HG03280 (cell line): Measurements from ENCODE around the gene SPEM3.

Experiments used
- ATAC-seq: cut with Tn5 transposase; IDR thresholded peaks from one replicate; pipeline ENCODE4 v1.9.1; 2021; ENCODE audit warnings: mild to moderate bottlenecking, moderate library complexity; ENCODE audit not compliant: unreplicated experiment

Gene SPEM3

GRCh38 chr17:7440113-7440833 is 11.6 kb downstream of the SPEM3 start:
- ATAC-seq: no peak

GRCh38 chr17:7440834-7441195 is 12.2 kb downstream of the SPEM3 start:
- ATAC-seq: no peak

- ATAC-seq: no peak
Observed at GRCh38 chr17:7441266-7441665, 12.6 kb downstream of the SPEM3 start.

- no peak for ATAC-seq
Observed at GRCh38 chr17:7442142-7442541, 13.5 kb downstream of the SPEM3 start.

GRCh38 chr17:7443499-7444485 is 15.1 kb downstream of the SPEM3 start:
- no peak for ATAC-seq

DNA sequence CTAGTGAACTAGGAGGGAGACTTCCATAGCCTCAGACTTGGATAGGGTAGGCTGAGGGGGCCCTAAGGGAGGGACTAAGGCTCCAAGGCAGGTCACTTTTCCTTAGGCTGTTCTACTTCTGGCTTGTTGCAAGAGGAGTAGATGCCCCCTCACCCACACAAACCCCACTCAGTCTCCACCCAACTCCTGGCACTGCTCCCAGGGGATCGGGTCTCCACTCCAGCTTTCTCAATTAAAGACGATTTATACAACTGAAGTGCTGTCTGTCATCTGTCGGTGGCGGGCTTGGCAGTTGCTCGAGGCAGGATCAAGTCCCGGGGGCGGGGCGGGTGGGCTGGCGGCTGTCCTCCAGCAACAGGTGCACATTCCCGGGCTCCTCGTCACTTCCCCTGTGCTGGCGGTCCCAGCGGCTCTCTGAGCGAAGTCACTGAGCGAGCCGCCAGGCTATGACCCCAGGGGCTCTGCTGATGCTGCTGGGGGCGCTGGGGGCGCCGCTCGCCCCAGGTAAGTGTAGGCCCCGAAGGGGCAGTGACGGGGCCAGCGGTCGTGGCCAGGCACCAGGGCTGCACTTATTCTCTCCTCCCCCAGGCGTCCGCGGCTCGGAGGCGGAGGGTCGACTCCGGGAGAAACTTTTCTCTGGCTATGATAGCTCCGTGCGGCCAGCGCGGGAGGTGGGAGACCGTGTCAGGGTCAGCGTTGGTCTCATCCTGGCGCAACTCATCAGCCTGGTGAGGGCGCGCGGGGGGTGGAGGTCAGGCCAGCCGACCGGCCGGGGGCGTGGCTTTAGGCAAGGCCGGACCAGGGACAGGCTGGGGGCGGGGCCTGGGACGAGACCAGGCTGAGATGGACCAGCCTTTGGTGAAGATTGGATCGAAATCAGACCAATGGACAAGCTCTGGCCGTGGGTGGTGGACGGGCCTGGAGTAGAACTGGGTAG is 16.3 kb downstream of the SPEM3 start, which contains the start of gene CHRNB1:
Gene CHRNB1 (plus strand): TSS at position 380 of the 937 bp plus-strand sequence. CDS start 67 bp downstream, at position 447.
- no peak for ATAC-seq

DNA sequence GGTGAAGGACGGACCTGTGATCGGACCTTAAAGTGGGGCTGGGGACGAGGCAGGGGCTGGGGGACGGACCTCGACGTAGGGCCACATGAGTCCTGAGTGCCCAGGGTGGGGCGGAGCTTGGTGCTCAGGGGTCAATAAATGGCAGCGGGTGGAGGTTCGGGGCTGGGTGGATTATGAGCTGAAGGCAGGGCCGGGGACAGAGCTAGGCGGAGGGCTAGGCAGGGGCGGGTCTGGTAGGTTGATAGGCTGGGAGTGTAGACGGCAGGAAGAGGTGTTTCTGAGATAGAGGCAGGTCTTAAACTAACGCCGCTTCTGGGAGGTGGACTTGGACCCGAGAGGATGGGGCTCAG is 16.9 kb downstream of the SPEM3 start:
- ATAC-seq: no peak

DNA sequence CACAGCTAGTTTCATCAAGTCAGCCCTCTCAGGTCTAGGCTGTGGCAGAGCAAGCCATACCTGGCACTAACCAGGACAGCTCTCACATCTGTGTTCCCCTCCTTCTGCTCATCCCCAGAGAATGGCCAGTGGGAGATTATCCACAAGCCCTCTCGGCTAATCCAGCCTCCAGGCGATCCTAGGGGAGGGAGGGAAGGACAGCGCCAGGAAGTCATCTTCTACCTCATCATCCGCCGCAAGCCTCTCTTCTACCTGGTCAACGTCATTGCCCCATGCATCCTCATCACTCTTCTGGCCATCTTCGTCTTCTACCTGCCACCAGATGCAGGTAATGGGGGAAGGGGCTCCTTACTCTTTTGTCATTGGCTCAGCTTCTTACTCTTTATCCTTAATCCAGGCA is 19.8 kb downstream of the SPEM3 start:
- ATAC-seq: no peak

DNA sequence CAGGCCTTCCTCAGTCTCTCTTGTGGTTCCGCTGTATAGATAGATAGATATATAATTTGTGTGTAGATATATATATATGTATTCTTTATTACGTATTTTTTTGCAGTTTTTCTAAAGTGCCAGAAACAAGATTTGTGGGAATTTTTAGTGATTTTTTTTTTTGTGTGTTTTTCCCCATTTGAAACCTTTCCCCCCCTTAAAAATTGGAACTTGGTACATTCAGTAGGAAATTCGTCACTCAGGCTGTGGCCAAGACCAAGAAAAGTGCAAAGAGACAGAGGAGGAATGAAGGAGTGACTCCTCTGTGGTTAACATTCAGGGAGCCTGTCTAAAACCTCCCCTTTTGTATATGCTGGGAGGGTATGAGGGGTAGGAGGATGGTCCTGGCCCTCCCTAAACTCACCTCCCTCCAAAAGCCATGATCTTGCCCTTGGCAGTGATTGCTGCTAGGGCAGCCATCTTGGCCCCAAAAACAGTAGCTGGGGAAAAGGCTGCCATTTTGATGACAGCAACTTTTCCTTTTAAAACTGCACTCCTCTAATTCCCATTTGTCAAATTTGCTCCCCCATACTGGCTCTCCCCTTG is 31.4 kb downstream of the SPEM3 start:
- no peak for ATAC-seq

GRCh38 chr17:7460850-7461660 is 32.4 kb downstream of the SPEM3 start:
- ATAC-seq: no peak

DNA sequence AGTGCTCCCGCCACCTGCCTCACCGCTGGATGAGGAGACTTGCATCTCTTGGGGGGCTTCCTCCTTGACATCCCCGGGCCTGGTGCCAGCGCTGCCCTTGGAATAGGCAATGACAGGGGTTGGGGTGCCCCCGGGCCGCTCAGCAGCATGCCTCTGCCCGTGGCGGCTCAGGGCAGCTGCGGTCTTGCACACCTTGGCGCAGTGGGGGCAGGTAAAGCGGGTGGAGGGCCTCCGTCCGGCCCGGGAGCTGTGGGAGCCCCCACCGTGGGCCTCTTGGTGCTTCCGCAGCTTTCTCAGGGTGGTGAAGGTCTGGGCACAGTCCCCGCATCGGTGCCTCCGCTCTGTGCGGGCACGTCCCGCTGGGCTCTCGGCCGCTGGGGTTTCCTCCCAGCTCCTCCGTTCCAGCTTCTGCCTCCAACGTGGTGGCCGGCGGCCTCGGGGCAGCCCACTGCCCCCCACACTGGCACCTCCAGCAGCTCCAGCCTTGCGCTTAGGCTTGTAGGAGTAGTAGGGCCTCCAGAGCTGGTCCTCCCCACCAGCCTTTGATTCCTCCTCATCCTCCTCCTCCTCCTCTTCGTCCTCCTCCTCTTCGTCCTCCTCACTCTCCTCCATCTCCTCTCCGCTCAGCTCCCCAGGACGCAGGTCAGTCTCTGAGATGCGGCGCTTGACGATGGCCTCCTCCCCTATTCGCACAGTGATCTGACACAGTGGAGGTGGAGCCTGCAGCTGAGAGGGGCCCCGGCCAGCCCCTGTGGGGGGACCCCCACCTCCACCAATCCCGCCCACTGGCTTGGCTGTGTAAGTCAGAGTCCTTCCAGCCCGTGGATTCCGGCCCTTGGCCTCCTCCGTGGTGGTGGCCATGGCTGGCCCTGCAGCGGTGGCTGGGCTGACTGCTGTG is 34.1 kb downstream of the SPEM3 start:
- ATAC-seq: no peak

- ATAC-seq: no peak
Observed at GRCh38 chr17:7463372-7463846, 34.8 kb downstream of the SPEM3 start.

- ATAC-seq: no peak
Observed at GRCh38 chr17:7464081-7464480, 35.4 kb downstream of the SPEM3 start.

GRCh38 chr17:7465597-7466275 is 37.1 kb downstream of the SPEM3 start:
- no peak for ATAC-seq

GRCh38 chr17:7466318-7466638 is 37.6 kb downstream of the SPEM3 start:
- ATAC-seq: no peak

DNA sequence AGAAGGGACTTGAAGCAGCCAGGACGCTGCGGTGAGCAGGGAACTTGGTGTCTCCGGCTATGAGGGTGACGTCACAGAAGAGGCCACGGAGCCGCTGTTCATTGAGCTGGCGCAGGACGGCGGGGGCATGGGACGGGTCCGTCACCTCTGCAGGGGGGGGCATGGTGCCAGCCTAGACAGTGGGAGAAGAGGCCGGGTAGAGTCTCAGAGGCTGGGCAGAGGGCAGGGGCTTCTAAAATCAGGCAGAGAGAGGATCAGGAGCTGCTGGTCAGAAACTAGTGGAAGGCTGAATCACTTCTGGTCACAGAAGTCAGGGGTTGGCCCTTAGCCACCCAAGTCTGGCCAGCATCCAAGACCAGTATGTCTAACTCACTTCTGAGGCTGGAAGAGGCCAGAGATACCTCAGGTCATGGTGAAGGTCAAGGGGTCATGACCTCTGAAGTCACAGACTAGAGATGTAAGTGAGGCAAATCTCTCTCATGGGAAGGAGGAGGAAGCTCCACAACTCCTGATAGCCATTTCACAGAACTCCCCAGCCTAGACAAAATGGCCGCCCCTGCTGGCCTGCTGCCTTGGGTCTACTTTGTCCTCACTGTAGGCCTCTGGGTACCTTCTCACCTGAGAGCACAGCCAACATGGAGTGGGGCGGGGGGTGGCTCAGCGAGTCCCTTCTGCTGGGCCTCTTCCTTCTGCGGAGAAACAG is 38.1 kb downstream of the SPEM3 start:
- ATAC-seq: no peak

DNA sequence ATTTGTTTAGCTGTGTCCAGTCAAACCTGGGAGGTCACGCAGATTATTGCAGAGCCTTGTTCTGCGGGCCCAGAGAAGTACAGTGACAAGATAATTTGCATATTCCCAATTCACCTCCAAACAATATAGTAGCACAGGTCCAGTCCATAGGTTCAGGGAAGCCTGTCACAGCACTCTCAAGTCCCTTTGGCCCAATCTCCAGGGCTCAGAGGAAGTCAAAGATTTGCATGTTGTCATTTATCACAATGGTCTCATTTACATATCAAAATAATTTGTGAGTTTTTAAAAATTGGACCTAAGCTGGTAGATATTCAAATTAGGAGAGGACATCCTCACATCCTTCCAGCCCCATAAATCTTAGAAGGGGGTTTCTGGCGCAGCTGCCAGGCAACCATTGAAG is 38.8 kb downstream of the SPEM3 start:
- ATAC-seq: no peak

DNA sequence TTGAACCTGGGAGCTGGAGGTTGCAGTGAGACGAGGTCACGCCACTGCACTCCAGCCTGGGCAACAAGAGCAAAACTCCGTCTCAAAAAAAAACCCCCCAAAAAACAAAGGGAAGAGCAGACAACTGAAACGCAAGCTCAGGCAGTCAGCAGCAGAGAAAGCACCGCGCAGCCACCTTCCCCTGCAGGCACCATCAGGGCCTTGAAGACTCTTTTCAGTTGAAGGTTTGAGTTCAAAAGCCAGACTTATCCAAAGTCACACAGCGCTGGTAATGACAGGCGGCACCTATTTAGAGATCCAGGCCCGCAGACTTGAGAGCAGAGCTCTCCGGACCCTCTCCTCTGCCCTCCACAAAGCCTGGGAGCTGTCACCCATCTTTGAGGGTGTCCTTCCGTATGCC is 39.6 kb downstream of the SPEM3 start:
- ATAC-seq: no peak
